Myocyte (in vitro differentiated cells): ENCODE results near the gene BTD. TPM values are rescaled to one million over a fixed set of nuclear protein-coding genes. Genes with fewer than 3 reads are reported as not detected.

Source experiments
- DNase-seq: peaks from one replicate; pipeline ENCODE4 v3.0.0-alpha.2; 2012; ENCODE audit warnings: low read depth
- total RNA-seq: library from RNA; depleted of rRNA; stranded (reverse); fragments of >200 nt; gene quantifications from 2 replicates; pipeline ENCODE4 v1.2.3, GENCODE V29; 2014

The BTD gene
- total RNA-seq, 1 donor from 2014 or later, result 22.9 TPM

DNA sequence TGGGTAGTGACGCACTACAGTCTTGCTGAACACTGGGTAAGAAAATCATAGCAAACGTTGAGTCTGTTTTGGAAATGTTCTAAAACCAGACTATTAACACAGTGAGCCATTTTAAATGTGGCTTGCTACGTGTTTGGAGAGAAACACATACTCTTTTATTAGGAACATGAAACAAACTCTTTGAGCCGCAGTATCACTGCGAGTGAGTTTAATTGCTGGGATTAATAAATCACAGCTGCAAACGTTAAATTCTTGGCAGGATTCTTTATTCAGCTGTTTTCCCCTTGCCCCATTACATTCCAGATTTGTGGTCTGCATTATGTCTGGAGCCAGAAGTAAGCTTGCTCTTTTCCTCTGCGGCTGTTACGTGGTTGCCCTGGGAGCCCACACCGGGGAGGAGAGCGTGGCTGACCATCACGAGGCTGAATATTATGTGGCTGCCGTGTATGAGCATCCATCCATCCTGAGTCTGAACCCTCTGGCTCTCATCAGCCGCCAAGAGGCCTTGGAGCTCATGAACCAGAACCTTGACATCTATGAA is 33.6 kb downstream of the BTD start:
- peak; percentile 99 for DNase-seq

DNA sequence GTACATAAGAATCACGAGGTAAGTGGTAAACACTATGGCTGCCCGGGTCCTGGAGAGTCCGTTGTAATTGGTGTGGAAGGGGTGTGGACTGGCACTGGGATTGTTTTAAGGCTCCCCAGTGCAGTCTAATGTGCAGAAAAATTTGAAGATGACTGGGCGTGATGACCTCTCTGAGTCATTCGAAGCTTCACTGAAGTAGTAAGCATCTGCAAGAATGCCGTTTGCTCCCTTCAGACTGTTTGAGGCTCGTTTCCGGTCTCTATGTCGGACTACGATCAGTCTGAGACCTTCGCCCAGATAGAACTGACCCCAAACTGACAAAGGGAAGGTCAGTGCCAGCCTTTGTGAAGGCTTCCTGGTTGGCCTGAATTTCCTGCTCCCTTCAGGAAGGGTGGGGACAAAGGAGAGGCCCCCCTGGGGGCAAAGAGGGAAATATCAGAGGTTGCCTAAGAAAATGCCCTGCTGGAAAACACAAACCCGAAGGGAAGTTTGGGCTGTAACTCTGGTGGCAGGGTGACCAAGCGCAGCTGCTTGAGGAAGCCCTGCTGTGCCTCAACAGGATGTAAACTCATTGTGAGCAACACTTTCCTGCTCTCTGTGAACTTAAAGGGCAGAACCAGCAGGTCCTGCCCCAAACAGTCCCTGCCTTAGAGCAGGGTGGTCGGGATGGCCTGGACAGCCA is 34.6 kb downstream of the BTD start:
- peak; percentile 88 for DNase-seq

DNA sequence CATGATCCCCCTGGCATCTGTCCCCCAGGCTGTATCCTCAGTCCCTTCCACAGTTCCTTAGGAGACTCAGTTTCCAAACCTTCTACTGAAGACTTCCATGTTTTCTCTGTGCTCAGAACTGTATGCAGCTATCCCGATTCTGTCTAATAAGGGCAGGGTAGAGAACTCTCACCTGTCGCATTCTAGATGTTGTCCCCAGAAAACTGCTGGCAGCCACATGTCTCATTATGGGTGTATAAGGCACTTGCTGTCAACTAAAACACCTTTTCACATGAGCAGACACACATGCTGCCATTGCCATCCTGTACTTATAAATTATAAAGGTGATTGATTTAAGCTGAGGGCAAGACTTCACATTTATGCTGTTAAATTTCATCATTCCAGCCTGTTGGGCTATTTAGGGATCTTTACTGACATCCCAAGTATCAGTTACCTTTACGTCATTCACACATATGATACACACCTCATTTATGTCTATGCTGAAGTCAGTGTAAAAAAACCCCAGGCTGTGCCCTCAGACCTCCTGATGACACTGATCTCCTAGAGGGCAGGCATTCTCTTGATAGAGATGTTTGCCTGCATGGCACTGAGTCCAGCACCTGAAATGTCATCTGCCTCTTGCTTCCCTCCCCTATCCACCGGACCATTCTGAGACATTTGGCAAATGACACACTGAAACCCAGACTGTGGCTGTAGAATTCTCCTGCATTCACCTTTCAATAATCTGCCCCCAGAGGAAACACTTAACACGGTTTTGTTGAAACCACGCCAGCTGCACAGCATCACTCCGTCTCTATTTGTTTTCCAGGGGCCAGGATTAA is 35.8 kb downstream of the BTD start:
- peak; percentile 32 for DNase-seq

DNA sequence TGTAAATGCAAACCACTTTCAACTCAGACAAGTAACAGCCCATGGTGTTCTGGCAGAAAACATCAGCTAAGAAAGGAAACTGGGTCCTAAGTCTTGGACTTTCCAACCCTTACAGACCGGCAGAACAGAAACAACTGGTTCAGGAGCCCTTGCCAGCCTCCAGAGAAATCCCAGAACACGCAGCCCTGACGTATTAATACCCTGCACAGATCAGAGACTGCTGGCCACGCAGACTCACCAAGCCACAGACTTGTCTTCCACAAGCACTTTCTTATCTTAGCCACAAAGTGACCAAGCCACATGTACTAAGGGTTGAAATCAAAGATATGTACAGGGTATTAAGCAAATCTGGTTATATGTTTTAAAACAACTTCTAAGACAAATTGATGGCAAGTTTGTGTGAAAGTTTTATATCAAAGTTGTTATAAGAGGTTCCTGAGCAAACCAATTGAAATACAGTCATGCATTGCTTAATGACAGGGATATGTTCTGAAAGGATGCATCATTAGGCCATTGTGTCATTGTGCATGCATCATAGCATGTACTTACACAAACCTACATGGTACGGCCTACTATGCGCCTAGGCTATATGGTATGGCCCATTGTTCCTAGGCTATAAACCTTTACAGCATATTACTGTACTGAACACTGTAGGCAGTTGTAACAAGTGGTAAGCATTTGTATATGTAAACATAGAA is 36.8 kb downstream of the BTD start:
- DNase-seq, result peak; percentile 71

DNA sequence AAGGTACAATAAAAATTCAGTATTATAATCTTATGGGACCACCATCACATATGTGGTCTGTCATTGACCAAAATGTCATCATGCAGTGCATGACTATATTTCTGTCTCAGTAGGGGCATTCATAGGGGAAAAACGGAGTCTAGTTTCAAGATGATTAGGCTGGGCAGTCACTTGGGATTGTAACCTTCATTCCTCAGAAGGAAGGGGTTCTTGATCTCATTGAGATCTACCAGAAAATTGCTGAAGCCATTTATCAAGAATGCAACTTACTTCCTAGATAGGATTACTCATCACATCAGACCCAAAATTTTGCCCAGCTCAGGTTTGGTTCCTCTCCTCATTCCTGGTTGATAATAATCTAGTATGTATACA is 37.3 kb downstream of the BTD start:
- no peak for DNase-seq

DNA sequence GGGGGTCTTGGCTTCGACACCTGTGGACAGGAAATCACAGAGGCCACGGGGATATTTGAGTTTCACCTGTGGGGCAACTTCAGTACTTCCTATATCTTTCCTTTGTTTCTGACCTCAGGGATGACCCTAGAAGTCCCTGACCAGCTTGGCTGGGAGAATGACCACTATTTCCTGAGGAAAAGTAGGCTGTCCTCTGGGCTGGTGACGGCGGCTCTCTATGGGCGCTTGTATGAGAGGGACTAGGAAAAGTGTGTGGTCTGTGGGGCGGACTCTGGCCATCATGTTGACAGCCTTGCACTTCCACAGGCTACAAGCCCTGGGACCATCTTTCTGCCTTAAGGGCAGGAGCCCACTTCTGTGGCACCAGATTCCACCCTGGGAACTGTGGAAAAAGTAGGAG is 43.7 kb downstream of the BTD start:
- DNase-seq, result no peak

DNA sequence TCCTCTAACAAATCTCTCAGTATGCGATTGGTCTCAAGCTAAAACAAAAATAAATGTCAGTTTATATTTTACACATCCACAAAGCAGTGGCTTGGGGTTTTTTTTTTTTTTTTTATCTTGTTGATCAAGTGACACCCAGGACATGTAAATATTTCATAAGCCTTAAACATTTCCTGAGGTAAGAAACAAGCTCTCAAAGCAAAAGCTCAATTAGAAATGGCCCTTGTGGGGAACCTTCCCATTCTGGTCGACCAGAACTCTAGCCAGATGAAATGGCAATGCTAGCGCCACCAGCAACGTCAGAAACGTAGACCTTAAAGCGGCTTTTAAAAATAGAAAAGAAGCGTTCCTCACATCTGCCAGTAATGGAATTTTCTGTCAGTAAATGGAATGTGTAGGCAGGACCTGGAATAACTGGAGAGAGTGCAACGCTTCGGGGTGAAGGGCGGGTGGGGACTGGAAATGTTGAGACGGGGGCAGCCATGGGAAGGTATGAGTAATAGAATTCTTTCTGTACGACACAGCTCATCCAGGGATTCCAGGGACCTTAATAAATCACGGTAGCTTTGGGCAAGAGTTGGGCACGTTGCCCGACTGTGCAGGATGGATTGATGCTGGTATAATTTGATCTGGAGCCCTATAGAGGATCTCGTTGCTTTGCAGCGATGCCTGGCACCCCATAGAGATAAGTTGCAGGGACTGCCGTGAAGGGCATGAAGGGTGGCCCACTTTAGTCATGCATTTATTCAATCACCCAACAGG is 44.4 kb downstream of the BTD start:
- DNase-seq, result peak; percentile 93

DNA sequence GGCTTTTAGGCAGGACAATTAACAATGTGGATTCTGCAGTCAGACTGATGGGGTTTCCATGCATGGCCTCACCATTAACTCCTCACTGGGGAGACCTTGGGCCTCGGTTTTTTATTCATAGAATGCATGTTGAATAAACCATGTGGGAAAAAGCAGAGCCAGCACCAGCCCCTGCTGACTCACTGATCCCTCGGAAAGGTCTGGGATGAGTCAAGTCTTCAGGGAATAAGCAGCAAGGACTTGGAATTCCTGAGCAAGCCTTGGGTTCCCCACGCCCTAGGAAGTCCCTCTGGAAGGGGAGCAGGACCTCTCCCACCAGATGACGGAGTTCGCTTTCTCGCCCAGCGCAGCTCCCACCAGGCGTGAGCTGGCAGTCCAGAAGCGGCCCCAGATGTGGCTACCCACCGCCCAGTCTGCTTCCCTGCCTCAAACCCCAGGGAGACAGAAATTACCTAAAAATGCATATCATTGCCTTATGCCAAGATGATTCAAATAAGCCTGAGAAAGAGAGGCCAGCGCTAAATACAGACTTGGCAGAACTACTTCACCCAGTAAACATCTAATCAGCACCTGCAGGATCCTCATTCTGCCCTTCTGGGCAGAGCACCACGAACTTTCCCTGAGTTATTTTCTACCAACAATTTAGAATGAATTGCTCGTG is 45.4 kb downstream of the BTD start:
- peak; percentile 98 for DNase-seq

DNA sequence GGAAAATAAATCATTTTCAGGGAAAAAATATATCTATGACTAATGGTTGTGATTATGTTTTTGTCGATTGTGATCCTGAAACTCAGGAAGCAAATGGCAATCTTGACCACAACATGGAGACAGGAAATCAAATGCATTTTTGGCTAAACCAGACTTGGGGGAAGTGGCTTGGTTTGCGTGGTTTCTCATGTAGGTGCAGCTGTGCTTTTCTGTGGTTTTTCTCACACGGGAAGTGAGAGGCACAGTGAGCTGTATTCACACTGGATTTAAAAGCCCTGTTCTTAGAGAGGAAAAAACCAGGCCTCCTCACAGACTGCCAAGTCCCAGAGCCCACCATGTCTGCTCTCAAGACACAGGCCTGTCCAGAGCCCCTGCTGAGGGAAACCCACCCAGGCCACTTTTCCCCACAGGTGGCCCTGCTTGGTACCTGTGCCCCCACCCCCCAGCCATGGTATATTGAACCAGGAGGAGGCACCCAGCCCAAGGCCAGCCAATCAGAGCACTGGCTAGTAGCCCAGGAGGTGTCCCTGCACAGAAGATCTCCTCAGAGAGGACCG is 46.1 kb downstream of the BTD start:
- DNase-seq, result peak; percentile 99

DNA sequence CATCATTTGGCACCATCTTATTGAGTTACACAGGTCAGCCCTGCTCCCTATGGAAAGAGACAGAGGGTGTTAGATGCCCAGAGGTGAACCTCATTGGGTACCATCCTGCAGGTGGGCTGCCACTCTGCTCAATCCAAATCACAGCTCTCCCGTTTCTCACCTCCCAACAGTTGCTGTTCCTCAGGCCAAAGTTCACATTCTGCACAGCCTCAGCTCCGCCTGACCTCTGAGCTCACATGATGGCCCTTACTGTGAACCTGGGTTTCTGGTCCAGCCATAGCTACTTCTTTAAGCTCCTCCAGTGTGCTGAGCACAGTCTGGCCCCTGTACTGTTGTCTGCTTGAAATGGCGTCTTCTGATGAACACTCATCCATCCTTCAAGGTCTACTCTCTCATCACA is 47.8 kb downstream of the BTD start:
- DNase-seq, result no peak

DNA sequence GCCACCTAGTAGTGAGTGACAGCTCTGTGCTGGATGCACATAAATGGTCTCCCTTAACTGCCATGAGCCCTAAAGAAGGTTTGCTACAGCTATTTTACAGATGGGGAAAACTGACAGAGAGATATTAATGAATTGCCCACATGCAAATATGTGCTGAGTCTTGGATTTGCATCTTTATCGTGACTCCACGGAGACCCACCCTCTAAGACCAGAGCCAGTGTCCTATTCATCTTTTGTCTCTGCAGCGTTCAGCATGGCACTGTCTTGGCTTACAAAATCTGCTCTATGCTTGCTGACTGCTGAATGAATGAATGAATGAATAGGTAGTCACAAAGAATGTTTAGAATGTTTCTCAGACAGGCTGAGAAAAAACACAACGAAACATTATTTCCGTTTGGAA is 48.3 kb downstream of the BTD start:
- no peak for DNase-seq

DNA sequence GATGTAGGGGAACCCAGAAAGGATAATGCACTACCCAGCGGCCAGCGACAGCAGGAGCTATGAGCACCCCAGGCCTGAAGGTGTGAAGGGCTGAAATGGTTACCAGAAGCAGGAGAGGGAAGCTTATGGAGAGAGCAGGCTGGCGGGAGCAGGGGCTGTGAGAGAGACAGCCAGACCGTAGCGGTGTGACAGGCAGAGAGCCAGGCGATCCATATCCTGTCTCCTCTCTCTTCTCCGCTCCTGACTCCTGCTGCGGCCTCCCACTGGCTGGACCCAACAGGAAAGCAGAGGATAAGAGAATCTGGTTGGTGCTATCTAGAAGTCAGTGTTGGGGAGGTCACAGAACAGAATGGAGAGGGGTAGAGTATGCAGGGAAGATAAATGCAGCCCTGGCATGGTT is 49.9 kb downstream of the BTD start:
- no peak for DNase-seq

DNA sequence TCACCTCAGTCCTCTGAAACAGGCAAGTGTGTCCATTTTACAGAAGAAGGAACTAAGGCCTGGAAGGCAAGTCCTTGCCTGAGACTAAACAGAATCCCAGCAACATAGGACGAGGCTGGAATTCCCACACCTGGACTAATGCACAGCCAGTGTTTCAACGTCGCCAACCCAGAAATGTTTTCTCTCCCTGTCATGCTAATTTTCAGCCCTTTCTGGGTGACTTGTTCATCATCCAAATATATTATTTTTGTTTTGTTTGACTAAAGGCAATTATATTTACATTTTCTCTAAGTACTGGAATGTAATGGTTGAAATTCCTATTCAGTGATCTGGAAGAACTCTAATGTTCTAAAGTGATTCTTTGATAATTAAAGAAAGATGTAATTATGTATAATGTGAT is 51.8 kb downstream of the BTD start:
- DNase-seq, result no peak

DNA sequence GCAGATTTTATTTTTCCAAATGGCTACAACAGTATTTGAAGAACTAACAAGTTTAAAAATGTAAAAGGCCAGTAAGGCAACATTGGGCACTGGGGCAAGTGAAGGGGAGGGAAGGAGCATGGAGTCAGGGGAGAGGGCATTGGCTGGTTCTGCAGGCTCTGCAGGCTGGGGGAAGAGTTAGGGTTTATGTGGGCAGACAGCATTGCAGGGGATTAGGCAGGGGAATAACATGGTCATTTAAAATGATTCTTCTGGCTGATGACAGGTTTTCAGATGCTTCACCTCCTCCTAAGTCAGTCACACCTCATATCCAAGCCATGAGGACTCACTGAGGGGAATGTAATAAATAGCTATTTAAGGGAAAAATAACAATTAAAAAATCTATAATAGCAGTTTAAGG is 52.6 kb downstream of the BTD start:
- no peak for DNase-seq

DNA sequence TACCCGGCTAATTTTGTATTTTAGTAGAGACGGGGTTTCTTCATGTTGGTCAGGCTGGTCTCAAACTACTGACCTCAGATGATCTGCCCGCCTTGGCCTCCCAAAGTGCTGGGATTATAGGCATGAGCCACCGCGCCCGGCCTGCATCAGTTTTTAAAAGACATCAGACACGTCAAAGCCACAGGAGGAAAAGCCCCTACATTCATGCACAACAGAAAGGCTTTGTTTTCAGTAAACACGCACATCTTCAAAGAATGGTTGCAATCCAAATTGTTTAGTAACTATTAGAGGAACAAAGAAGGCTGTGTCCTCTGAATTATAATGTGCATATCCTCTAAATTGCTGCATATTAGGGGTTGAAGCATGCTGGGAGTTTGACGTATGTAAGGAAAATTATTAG is 53.3 kb downstream of the BTD start:
- DNase-seq, result no peak

DNA sequence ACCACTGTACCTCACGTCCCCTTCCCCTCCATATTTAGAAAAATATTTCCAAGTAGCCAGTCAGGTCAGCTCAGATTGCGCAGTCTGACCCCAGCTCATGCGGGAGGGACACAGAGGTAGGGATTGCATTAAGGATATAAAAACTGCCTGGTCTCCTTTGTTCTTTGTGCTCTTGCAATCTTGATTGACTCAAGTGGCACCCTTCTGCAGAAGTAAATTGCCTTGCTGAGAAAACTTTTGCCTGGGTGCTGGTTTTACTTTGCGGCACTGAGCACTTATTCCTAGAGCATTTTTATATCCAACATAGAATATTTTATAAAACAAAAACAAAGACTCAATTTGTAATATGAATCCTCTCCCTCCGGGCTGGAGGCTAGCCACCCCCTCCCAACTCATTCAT is 54.8 kb downstream of the BTD start:
- DNase-seq, result no peak

DNA sequence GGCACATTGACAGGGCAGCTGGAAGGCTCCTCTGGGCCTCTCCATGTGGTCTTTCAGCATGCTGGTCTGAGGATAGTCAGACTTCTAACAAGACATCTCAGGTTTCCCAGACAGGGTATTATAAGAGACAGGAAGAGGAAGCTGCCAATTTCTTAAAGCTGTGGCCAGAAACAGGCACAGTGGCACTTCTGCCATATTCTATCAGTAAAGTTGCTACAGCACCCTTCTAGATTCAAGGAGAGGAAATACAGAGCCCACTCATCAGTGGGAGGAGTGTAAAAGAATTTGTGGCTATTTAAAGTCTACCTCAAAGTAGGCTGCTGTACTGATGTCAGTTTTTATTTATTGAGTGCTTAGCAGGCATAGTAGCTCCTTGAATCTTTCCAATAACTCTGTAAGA is 55.5 kb downstream of the BTD start:
- peak; percentile 45 for DNase-seq

DNA sequence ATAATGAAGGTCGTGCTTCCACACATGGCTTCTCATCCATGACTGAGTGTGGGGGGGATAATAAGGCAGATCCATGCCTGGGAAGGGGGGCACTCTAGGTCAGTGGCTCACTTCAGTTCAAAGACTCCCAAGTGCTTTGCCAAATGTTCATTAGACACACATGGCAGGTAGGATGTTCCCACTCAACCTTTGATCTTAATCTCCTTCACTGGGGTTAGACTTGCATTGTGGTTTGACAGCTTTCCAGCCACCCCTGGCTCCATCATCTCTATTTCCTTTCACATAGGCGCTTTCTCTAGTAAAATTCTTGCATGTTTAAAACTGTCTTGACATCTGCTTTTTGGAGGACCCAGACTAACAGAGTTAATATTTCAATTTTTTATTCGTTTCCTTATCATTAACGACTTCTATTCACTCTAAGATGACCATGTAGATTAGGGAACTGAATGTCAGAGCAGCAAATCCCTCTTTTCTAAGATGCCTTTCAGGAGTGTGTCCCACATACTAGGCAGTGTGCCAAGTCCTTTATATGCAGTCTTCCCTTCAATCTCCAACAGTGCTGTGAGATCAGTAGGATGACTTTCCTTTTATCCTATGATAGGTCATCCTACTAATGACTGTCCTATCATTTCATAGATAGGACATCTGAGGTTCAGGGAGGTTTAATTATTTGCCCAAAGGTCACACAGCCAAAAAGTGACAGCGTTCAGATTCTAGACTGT is 57.9 kb downstream of the BTD start:
- no peak for DNase-seq

DNA sequence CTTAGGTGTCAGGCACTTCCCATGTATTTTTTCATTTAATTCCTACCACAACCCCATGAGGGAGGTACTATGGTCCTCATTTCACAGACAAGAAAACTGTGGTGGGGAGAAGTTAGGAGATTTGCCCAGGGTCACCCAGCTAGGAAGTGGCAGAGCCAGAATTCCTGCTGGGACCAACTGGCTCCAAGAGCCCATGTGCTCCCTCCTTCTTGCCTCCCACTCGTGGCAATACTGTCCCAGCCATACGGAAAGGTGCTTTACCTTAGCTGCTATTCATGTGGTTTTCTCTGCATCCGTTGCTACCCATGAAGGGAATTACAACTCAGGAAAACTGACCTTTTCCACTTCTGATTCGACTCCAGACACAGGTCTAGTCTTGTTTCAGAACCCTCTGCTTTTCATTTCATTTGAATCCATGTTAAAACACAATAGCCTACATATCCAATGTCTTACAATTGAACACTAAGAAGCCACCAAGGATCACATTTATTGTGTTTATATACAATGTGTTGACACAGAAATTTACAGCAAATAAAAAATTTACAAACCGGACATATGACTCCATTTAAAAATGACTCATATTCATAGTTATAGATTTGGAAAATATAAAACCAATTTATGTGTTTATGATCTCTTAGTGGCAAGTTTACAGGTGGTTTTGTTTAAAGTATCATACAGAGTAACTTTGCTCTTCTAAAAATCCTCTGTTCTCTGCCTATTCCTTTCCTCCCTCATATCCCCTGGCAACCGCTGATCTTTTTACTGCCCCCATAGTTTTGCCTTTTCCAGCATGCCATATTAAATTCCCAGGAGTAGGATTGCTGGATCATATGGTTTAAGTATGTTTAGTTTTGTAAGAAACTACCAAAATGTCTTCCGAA is 58.8 kb downstream of the BTD start:
- no peak for DNase-seq
